HL-60 (cell line): ENCODE results near the gene ARID5B.

Experiments
- TF ChIP-seq, protein P1 (sequence below): IDR thresholded peaks from 2 replicates; pipeline ENCODE4 v1.6.1; 2012; ENCODE audit warnings: low read depth; ENCODE audit not compliant: insufficient replicate concordance
- TF ChIP-seq, protein P2 (sequence below): IDR thresholded peaks from one replicate; pipeline ENCODE4 v1.5.1; 2011; ENCODE audit warnings: low read length, control low read depth, inconsistent platforms; ENCODE audit not compliant: insufficient read depth

DNA sequence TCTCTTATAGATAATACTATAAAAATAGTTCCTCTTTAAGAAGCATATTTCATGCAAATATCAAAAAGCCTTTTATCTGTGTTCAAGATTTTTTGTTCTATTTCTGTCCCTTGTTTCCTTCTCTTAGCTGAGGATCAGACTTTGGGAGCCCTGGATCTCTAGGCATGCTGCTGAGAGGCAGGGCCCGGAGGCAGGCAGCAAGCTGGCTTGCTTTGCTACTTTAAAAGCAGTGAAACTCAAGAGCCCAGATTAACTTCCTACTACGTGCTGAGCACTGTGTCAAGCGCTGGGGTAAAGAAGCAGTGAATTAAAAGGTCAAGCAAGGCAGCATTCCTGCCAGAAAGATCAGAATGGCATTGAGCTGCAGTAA lies 31.0 kb upstream of the ARID5B start:
- TF ChIP-seq, protein P1, sequence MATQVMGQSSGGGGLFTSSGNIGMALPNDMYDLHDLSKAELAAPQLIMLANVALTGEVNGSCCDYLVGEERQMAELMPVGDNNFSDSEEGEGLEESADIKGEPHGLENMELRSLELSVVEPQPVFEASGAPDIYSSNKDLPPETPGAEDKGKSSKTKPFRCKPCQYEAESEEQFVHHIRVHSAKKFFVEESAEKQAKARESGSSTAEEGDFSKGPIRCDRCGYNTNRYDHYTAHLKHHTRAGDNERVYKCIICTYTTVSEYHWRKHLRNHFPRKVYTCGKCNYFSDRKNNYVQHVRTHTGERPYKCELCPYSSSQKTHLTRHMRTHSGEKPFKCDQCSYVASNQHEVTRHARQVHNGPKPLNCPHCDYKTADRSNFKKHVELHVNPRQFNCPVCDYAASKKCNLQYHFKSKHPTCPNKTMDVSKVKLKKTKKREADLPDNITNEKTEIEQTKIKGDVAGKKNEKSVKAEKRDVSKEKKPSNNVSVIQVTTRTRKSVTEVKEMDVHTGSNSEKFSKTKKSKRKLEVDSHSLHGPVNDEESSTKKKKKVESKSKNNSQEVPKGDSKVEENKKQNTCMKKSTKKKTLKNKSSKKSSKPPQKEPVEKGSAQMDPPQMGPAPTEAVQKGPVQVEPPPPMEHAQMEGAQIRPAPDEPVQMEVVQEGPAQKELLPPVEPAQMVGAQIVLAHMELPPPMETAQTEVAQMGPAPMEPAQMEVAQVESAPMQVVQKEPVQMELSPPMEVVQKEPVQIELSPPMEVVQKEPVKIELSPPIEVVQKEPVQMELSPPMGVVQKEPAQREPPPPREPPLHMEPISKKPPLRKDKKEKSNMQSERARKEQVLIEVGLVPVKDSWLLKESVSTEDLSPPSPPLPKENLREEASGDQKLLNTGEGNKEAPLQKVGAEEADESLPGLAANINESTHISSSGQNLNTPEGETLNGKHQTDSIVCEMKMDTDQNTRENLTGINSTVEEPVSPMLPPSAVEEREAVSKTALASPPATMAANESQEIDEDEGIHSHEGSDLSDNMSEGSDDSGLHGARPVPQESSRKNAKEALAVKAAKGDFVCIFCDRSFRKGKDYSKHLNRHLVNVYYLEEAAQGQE, result no peak
- TF ChIP-seq, protein P2, sequence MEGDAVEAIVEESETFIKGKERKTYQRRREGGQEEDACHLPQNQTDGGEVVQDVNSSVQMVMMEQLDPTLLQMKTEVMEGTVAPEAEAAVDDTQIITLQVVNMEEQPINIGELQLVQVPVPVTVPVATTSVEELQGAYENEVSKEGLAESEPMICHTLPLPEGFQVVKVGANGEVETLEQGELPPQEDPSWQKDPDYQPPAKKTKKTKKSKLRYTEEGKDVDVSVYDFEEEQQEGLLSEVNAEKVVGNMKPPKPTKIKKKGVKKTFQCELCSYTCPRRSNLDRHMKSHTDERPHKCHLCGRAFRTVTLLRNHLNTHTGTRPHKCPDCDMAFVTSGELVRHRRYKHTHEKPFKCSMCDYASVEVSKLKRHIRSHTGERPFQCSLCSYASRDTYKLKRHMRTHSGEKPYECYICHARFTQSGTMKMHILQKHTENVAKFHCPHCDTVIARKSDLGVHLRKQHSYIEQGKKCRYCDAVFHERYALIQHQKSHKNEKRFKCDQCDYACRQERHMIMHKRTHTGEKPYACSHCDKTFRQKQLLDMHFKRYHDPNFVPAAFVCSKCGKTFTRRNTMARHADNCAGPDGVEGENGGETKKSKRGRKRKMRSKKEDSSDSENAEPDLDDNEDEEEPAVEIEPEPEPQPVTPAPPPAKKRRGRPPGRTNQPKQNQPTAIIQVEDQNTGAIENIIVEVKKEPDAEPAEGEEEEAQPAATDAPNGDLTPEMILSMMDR, result no peak
